Motor neuron (in vitro differentiated cells): Measurements from ENCODE around the gene CPM. TPM values are rescaled to one million over a fixed set of nuclear protein-coding genes. Genes with fewer than 3 reads are reported as not detected.

ENCODE experiments used
- ATAC-seq, 8 experiments: fragments of 200-7000 bp; cut with Tn5 transposase; replicated peaks in 6 of 8; 2 replicates each; pipeline ENCODE4 v1.8.0; 2021; ENCODE audit warnings: mild to moderate bottlenecking in 8 of 8, moderate library complexity in 8 of 8
- H3K27ac ChIP-seq, 2 donors: fragments of 250-450 bp; sonication (Bioruptor Pico); 2 replicates each; pipeline ENCODE4 v1.9.0; 2021; ENCODE audit warnings: antibody characterized with exemption in 2 of 2, mild to moderate bottlenecking in 2 of 2, moderate library complexity in 1 of 2
- H3K4me1 ChIP-seq, 2 donors: fragments of 250-450 bp; sonication (Bioruptor Pico); replicated peaks in 1 of 2; 2 replicates each; pipeline ENCODE4 v1.6.1; 2021; ENCODE audit warnings: antibody characterized with exemption in 2 of 2, mild to moderate bottlenecking in 2 of 2, moderate library complexity in 1 of 2
- H3K4me3 ChIP-seq, 5 donors: fragments of 250-450 bp; sonication (Bioruptor Pico); 2 replicates each; pipeline ENCODE4 v1.9.0; 2021; ENCODE audit warnings: antibody characterized with exemption in 5 of 5, mild to moderate bottlenecking in 5 of 5, moderate library complexity in 4 of 5
- WGBS, 10 experiments: fragments of 450-650 bp; shearing (Covaris generic); methylation state at CpG; one replicate each; pipeline ENCODE4 v1.0.0; 2022; 5-methylcytosine and 5-hydroxymethylcytosine counted together
- in situ Hi-C, 9 experiments: fragments of 400-800 bp; cut with MboI; loops; one replicate each; pipeline ENCODE4 v1.15.0; 2021; ENCODE audit warnings: low sequenced_read_pairs in 9 of 9, low pct_unique_long_range_greater_than_20kb in 2 of 9; ENCODE audit not compliant: unreplicated experiment in 9 of 9
- total RNA-seq, 8 experiments: library from RNA; unstranded; fragments of 300-600 nt; gene quantifications; 2 replicates each; pipeline versions ENCODE4 v1.2.3 to v1.2.4, GENCODE V29; 2022

CPM gene
- total RNA-seq = 10 to 100 TPM in 3 of 8 experiments, under 1 TPM in 5; 0.21 to 28.9 (median 0.59) TPM

GRCh38 chr12:68932961-68933893 lies at the start of gene CPM:
TSS of gene CPM (minus strand) at chr12:68933171. CDS start at chr12:68932837, 334 bp downstream.
- ATAC-seq = peak; percentile 96 to 99 (median 97)
- in situ Hi-C loops = no loop called here
- WGBS, 10 experiments = 0 to 24% (median 14%) methylated on average over 1 to 12 of the region's 96 CpGs; no CpG with 5 or more reads in 2 of the 10 experiments
- H3K4me1 ChIP-seq = no peaks in the 10 kb centered on the region
- H3K27ac ChIP-seq = no peak within 1 kb of the TSS
- peak within 1 kb of the TSS; percentile 40 to 54 (median 50) for H3K4me3 ChIP-seq

DNA sequence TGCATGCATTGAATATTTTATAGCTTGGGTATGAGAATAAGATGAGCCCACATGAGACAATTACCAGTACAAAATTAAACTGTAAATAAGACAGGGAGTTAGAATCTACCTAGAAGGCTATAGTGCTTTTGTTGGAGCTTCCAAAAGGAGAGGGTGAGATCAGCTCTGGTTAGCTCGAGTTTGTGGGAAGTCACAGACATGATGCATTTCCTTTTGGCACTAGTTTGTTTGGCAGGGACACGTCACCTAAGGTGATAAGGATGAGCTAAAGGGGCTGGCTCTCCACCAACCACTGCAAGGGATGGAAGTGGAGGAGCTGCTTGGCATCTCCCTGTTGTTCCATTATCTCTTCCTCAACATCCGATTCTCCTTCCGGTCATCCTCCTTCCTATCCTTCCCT lies 48.5 kb upstream of the CPM start:
- Histone ChIP-seq H3K27ac (no peak overlapping the region), H3K4me3 (no peak overlapping the region), H3K4me1 (peaks cover 4 to 6% of the 10 kb centered on the region in 2 donors)
- 58 to 100% (median 73%) methylated on average over 1 to 4 of the region's 4 CpGs; no CpG with 5 or more reads in 1 of the 10 experiments for WGBS, 10 experiments
- in situ Hi-C loops = no loop called here
- no peak for ATAC-seq

GRCh38 chr12:68980476-68981212 lies 47.7 kb upstream of the CPM start:
- 70 to 100% (median 86%) methylated on average over 1 to 7 of the region's 10 CpGs; no CpG with 5 or more reads in 3 of the 10 experiments for WGBS, 10 experiments
- H3K4me3 ChIP-seq = no peak overlapping the region
- in situ Hi-C loops = no loop called here
- H3K27ac ChIP-seq = no peak overlapping the region
- H3K4me1 ChIP-seq = peaks cover 4 to 6% of the 10 kb centered on the region in 2 donors
- no peak for ATAC-seq

DNA sequence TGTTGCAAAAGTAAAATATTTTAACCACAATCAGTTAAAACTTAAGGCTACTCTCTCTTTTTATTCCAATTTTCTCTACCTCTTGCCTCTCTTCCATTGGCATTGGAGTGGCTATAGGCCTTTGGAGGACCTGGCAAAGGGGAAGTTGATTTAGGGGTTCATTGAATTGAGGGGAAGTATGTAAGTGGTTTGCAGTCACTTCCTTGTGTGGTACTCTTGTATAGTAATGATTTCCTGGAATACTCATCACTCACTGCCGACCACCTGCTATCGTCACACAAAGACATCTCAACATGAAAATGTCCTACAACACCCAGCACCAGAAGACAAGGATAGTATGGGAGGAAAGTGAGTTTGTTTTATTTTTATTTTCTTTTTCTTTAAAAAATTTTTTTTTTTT lies 45.7 kb upstream of the CPM start:
- H3K4me1 ChIP-seq = peaks cover 4 to 6% of the 10 kb centered on the region in 2 donors
- WGBS, 10 experiments = 67 to 100% (median 90%) methylated on average over 2 of the region's 2 CpGs; no CpG with 5 or more reads in 7 of the 10 experiments
- in situ Hi-C loops = no loop called here
- no peak overlapping the region for H3K27ac ChIP-seq
- no peak for ATAC-seq
- no peak overlapping the region for H3K4me3 ChIP-seq

DNA sequence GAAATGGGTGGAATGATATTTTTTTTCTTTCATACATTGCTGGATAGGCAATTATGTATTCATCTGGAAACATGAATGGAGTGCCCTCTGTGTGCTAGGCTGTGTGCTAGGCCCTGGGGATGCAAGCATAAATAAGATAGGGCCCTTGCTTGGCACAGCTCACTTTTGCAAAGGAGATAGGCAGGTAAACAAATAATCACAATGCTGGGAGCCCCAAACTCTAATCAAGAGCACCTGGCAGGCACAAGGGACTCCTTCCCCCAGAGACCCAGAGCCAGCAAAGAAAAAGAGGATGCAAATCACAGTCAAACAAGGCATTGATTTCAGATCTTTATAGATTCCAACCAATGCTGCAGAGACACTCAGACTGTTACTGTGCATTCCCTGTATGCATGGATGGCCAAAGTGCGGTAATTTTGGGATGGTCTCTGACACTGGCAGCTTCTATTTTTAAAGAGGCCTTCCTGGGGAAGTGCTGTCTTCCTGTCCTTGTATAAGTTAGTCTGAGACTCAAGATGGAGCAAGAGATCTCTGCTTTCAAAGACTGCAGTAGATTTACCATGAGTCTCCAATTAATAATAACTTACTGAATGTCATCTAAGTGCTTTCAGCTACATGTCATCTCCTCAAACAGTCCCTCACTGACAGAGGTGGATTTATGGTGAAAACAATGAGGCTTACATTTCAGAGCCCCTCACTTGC lies 45.1 kb upstream of the CPM start:
- WGBS, 10 experiments = 0 to 80% (median 71%) methylated on average over 1 of the region's 1 CpG; no CpG with 5 or more reads in 6 of the 10 experiments
- H3K27ac ChIP-seq = no peak overlapping the region
- no peak overlapping the region for H3K4me3 ChIP-seq
- in situ Hi-C loops = no loop called here
- peak in 1 of 8 experiments; percentile 37 for ATAC-seq
- H3K4me1 ChIP-seq = peaks cover 4 to 6% of the 10 kb centered on the region in 2 donors

- in situ Hi-C loops = no loop called here
- H3K4me1 ChIP-seq = peaks cover 4 to 6% of the 10 kb centered on the region in 2 donors
- 40 to 92% (median 66%) methylated on average over 1 to 3 of the region's 3 CpGs; no CpG with 5 or more reads in 2 of the 10 experiments for WGBS, 10 experiments
- no peak overlapping the region for H3K27ac ChIP-seq
- no peak for ATAC-seq
- H3K4me3 ChIP-seq = no peak overlapping the region
Measured at GRCh38 chr12:68977335-68977734, 44.4 kb upstream of the CPM start.

- ATAC-seq = no peak
- no peak overlapping the region for H3K4me3 ChIP-seq
- 92 to 100% (median 100%) methylated on average over 1 to 2 of the region's 2 CpGs; no CpG with 5 or more reads in 7 of the 10 experiments for WGBS, 10 experiments
- H3K4me1 ChIP-seq = peaks cover 4 to 6% of the 10 kb centered on the region in 2 donors
- in situ Hi-C loops = no loop called here
- no peak overlapping the region for H3K27ac ChIP-seq
Measured at GRCh38 chr12:68976395-68976841, 43.4 kb upstream of the CPM start.

DNA sequence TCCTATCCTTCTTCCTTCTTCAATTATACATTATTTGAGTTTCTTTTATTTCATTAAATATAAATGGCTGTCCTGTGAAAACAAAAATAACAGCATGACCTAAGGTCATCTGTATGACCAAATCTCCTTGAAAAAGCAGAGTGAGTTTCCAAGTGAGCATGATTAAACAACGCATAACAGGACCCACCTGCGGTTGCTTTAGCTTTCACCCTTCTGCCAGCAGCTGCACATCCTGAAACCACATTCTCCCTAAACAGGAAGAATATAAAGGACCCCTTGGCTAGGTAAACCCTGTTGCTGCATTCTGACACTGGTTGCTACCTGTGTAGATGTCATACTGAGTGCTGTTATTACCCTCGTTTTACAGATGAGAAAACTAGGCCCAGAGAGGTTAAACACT lies 42.8 kb upstream of the CPM start:
- 60 to 100% (median 84%) methylated on average over 1 to 3 of the region's 3 CpGs; no CpG with 5 or more reads in 2 of the 10 experiments for WGBS, 10 experiments
- ATAC-seq = no peak
- peaks cover 4 to 6% of the 10 kb centered on the region in 2 donors for H3K4me1 ChIP-seq
- in situ Hi-C loops = no loop called here
- H3K27ac ChIP-seq = no peak overlapping the region
- no peak overlapping the region for H3K4me3 ChIP-seq

DNA sequence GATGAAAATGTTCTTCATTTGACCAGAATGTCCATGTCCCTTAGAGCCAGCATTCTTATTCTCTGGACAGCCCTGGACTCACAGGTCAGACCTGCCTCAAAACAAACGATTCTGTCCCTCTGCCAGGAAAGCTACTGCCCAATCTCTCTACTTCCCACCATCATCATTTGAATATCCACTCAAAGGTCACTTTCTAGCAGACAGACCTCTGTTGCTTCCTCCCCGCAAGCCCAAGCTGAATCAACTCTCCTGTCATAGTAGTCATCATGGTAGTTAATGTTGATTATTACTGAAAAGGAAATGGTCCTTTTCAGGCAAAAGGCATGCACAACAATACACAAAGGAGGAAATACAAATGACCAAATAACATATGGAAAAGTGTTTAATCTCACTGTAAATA lies 39.6 kb upstream of the CPM start:
- no peak overlapping the region for H3K27ac ChIP-seq
- in situ Hi-C loops = no loop called here
- WGBS, 10 experiments = 29 to 100% (median 71%) methylated on average over 1 to 2 of the region's 2 CpGs; no CpG with 5 or more reads in 2 of the 10 experiments
- peaks cover 0 to under 1% of the 10 kb centered on the region in 2 donors for H3K4me1 ChIP-seq
- ATAC-seq = no peak
- H3K4me3 ChIP-seq = no peak overlapping the region

DNA sequence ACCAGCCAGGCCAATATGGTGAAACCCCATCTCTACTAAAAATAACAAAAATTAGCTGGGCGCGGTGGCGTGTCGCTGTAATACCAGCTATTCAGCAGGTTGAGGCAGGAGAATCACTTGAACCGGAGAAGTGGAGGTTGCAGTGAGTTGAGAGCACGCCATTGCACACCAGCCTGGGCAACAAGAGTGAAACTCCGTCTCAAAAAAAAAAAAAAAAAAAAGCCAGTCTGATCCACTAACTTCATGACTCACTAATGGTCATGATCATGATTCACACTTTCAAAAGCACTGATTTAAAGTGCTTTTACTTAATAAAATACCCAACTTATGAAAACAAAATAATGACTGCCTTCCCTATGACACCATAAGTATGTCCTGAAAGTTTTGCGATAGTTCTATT lies 38.4 kb upstream of the CPM start:
- ATAC-seq = peak in 1 of 8 experiments; percentile 41
- 29 to 91% (median 78%) methylated on average over 1 to 8 of the region's 8 CpGs; no CpG with 5 or more reads in 1 of the 10 experiments for WGBS, 10 experiments
- in situ Hi-C loops = no loop called here
- H3K4me1 ChIP-seq = no peaks in the 10 kb centered on the region
- H3K4me3 ChIP-seq = no peak overlapping the region
- H3K27ac ChIP-seq = no peak overlapping the region

- Histone ChIP-seq H3K4me1 (no peaks in the 10 kb centered on the region), H3K4me3 (no peak overlapping the region), H3K27ac (no peak overlapping the region)
- in situ Hi-C loops = no loop called here
- no peak for ATAC-seq
- WGBS, 10 experiments = 89 to 100% (median 100%) methylated on average over 1 of the region's 1 CpG; no CpG with 5 or more reads in 7 of the 10 experiments
Measured at GRCh38 chr12:68970951-68971350, 38.0 kb upstream of the CPM start.

DNA sequence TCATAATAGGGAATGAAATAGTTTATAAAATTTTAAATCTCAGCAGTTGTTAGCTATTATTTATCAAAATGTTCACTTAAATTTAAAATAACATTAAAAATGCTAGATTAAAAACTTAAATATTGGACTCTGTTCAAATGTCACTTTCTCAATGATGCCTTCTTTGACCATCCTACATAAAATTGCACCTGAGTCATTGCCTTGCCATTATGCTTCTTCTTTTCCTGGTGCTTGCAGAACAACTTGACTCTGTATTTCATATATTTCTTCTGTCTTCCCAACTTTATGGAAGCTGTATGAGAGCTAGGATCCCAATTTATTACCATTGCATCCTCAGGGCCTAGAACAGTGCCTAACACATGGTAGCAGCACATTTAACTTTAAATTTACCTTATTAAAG lies 37.3 kb upstream of the CPM start:
- H3K27ac ChIP-seq = no peak overlapping the region
- H3K4me1 ChIP-seq = no peaks in the 10 kb centered on the region
- ATAC-seq = no peak
- in situ Hi-C loops = no loop called here
- no peak overlapping the region for H3K4me3 ChIP-seq
